Measurements from ENCODE around the gene WDR36.

GRCh38 chr5:111083323-111083722, 8.8 kb upstream of the WDR36 start:
- TF ChIP-seq EP300 (IDR thresholded peaks at IDR 0.05): no peak
- TF ChIP-seq POLR2A (IDR thresholded peaks at IDR 0.05): no peak
- TF ChIP-seq CTCF (IDR thresholded peaks at IDR 0.05): no peak

Data from gastroesophageal sphincter (tissue), 3 donors.